Measurements from ENCODE around the gene CKS1B.

GRCh38 chr1:154974102-154974807 is at the start of gene CKS1B:
- TF ChIP-seq, protein P1, sequence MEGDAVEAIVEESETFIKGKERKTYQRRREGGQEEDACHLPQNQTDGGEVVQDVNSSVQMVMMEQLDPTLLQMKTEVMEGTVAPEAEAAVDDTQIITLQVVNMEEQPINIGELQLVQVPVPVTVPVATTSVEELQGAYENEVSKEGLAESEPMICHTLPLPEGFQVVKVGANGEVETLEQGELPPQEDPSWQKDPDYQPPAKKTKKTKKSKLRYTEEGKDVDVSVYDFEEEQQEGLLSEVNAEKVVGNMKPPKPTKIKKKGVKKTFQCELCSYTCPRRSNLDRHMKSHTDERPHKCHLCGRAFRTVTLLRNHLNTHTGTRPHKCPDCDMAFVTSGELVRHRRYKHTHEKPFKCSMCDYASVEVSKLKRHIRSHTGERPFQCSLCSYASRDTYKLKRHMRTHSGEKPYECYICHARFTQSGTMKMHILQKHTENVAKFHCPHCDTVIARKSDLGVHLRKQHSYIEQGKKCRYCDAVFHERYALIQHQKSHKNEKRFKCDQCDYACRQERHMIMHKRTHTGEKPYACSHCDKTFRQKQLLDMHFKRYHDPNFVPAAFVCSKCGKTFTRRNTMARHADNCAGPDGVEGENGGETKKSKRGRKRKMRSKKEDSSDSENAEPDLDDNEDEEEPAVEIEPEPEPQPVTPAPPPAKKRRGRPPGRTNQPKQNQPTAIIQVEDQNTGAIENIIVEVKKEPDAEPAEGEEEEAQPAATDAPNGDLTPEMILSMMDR (IDR thresholded peaks at IDR 0.05), result peak in 1 of 6 experiments; percentile 18
- TF ChIP-seq POLR2A (IDR thresholded peaks at IDR 0.05), result peak in 3 of 4 donors; percentile 65 to 70 (median 68)
